Eye (tissue), 1 donor: ENCODE measurements around the gene SULT1A2.
"Not testable (repeated sequence)": the region's sequence is repeated elsewhere in the genome, so short reads cannot be mapped to it uniquely, and the experiment has no call there.

ENCODE experiments used
- DNase-seq: peaks from one replicate; pipeline ENCODE4 v3.0.0-alpha.2; 2015

Gene SULT1A2

DNA sequence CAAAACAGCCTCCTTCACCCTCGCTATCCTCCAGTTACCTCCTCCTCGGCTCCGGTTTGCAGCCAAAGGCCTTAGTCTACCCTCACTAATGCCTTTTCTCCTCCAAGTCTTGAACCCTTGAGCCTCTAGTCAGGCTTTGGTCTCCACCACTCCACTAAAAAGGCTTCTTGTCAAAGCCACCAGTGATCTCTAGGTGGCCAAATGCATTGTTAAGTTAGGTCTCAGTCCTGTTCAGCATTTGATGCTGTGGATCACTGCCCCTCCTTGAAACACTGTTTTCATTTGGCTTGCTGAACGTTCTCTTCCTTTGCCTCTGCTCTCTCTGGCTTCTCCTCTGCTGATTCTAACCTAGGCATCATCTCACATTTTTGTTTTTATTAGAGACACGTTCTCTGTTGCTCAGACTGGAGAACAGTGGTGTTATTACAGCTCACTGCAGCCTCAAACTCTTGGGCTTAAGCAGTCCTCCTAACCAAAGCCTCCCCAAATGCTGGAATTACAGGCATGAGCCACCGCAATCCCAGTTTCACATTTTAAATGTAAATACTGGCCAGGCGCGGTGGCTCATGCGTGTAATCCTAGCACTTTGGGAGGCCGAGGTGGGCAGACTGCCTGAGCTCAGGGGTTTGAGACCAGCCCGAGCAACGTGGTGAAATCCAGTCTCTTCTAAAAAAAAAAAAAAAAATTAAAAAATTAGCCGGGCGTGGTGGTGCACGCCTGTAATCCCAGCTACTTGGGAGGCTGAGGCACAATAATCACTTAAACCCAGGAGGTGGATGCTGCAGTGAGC lies 42.0 kb downstream of the SULT1A2 start:
- no peak for DNase-seq

DNA sequence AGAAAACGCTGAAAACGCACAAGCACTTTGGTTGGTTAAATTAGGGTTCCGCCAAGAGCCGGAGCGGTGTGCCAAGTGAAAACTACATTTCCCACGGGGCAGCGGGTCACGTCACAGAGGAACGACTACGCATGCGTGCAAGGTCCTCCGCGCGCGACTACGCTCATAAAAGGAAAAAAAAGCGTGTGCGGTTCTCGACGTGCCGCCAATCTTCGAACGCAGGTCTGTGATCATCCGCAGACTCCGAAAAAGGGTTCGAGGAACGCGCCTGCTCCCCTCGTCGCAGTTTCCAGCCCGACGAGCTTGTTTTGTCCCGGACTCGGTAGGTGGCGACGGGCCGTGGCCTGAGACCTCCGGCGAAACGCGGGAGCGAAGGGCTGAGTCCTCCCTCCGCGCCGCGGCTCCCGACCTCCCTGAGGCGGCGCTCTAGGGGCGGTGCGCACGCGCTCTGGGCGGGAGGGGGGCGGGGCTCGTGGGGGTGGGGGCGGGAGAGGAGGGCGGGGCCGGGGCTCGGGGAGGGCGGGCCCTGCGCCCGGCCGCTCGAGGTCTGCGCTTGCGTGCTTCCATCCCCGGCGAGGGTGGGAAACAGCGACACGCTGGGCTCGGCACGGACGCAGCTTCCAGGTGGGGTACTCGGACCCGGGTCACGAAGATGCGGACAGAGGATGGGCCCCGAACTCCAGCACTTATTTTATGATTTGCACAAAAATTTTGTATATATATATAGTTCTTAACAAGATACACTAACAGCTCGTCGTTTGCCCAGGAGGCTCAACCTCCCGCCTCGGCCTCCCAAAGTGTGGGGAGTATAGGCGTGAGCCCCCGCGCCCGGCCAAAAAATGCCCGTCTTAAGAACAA lies 42.8 kb downstream of the SULT1A2 start, which contains the start of gene SGF29:
SGF29 (plus strand) TSS at position 145 of the 858 bp plus-strand sequence. CDS start 27,150 bp downstream, outside the sequence.
- peak; percentile 99 for DNase-seq

DNA sequence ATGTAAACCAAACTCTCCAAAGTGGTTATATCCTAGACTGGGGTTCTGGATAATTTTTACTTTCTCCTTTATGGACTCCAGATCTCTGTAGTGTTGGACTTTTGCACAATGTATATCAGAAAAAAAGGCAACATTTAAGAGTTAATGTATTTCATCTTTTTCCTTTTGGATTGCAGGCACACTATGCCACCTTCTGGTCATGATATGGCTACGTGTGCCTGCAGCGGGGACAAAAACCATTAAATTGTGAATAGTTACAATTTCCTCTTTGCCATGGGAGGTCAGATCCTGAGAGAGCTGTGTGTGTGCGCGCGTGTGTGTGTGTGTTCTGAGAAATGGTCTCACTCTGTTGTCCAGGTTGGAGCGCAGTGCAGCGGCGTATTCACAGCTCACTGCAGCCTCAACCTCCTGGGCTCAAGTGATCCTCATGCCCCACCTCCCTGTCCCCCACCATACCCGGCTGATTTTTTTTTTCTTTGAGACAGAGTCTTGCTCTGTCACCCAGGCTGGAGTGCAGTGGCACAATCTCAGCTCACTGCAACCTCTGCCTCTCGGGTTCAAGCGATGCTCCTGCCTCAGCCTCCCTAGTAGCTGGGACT lies 47.5 kb downstream of the SULT1A2 start:
- DNase-seq: no peak

GRCh38 chr16:28548306-28548802 lies 48.5 kb downstream of the SULT1A2 start:
- no peak for DNase-seq

GRCh38 chr16:28546626-28547025 lies 50.2 kb downstream of the SULT1A2 start:
- DNase-seq: no peak

DNA sequence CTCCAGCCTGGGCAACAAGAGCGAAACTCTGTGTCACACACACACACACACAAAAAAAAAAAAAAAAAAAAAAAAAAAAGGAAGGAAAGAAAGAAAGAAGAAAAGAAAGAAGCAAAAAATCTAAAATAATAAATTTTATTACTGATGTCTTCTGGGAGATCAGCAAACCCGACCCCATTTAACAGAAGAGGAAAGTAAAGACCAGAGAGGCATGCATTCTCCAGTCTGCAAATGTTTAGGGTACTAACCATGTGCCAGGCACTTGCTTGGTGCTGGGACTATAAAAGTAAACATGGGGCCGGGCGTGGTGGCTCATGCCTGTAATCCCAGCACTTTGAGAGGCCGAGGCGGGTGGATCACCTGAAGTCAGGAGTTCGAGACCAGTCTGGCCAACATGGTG lies 50.9 kb downstream of the SULT1A2 start:
- not testable (repeated sequence) for DNase-seq

DNA sequence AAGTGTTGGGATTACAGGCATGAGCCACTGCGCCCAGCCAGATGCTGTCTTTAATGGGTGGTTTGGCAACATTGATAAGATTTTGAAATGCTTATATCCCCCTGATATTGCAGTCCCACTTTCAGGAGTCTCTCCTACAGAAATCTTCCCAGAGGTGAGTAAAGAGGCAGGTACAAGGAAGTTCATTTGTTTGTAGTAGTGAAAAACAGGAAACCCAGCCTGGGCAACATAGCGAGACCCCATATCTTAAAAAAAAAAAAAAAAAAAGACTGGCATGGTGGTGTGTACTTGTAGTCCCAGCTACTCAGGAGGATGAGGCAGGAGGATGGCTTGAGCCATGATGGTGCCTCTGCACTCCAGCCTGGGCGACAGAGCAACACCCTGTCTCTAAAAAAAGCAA lies 51.9 kb downstream of the SULT1A2 start:
- DNase-seq: no peak

GRCh38 chr16:28543072-28543471 lies 53.8 kb downstream of the SULT1A2 start:
- no peak for DNase-seq

GRCh38 chr16:28542646-28543045 lies 54.2 kb downstream of the SULT1A2 start:
- no peak for DNase-seq
